ENCODE measurements around the gene COMTD1. TPM values are rescaled to one million over a fixed set of nuclear protein-coding genes. Genes with fewer than 3 reads are reported as not detected.
A peak's percentile ranks its signal among the peaks of the same experiment; 100 is the strongest.
"Not testable (repeated sequence)": the region's sequence is repeated elsewhere in the genome, so short reads cannot be mapped to it uniquely, and the experiment has no call there.

COMTD1 gene
- total RNA-seq, 1 experiment from 2014 or later = 5.6 TPM

- Histone ChIP-seq H3K27me3 (no peaks in the 10 kb centered on the region), H3K36me3 (peaks cover 17% of the 10 kb centered on the region), H3K27ac (no peak overlapping the region), H3K4me3 (peak overlapping the region; percentile 69), H3K9me3 (replicated peaks) (no peaks in the 10 kb centered on the region), H3K4me1 (no peaks in the 10 kb centered on the region)
- no peak for DNase-seq
Measured at GRCh38 chr10:75236178-75236825, 545 bp upstream of the COMTD1 start.

- peak overlapping the region; percentile 41 for H3K27ac ChIP-seq
- H3K4me3 ChIP-seq = peak overlapping the region; percentile 69
- peak in 1 of 2 experiments; percentile 36 for DNase-seq
- H3K27me3 ChIP-seq = no peaks in the 10 kb centered on the region
- peaks cover 30% of the 10 kb centered on the region for H3K36me3 ChIP-seq
- no peaks in the 10 kb centered on the region for H3K4me1 ChIP-seq
- no peaks in the 10 kb centered on the region for H3K9me3 ChIP-seq (replicated peaks)
Measured at GRCh38 chr10:75234683-75235374, 928 bp downstream of the COMTD1 start.

- peaks cover 37% of the 10 kb centered on the region for H3K36me3 ChIP-seq
- H3K4me3 ChIP-seq = peak overlapping the region; percentile 69
- H3K27me3 ChIP-seq = no peaks in the 10 kb centered on the region
- DNase-seq = peak; percentile 80 to 88
- H3K4me1 ChIP-seq = no peaks in the 10 kb centered on the region
- no peaks in the 10 kb centered on the region for H3K9me3 ChIP-seq (replicated peaks)
- H3K27ac ChIP-seq = no peak overlapping the region
Measured at GRCh38 chr10:75234017-75234682, 1.6 kb downstream of the COMTD1 start.

- Histone ChIP-seq H3K4me1 (no peaks in the 10 kb centered on the region), H3K9me3 (replicated peaks) (no peaks in the 10 kb centered on the region), H3K27ac (no peak overlapping the region), H3K4me3 (no peak overlapping the region), H3K36me3 (peaks cover 40% of the 10 kb centered on the region), H3K27me3 (no peaks in the 10 kb centered on the region)
- peak in 1 of 2 experiments; percentile 24 for DNase-seq
Measured at GRCh38 chr10:75233444-75234016, 2.2 kb downstream of the COMTD1 start.

- Histone ChIP-seq H3K36me3 (peaks cover 48% of the 10 kb centered on the region), H3K4me3 (no peak overlapping the region), H3K27me3 (no peaks in the 10 kb centered on the region), H3K9me3 (replicated peaks) (no peaks in the 10 kb centered on the region), H3K27ac (no peak overlapping the region), H3K4me1 (no peaks in the 10 kb centered on the region)
- peak in 1 of 2 experiments; percentile 17 for DNase-seq
Measured at GRCh38 chr10:75231672-75232581, 3.8 kb downstream of the COMTD1 start.

GRCh38 chr10:75230600-75231038, 5.1 kb downstream of the COMTD1 start:
- H3K4me1 ChIP-seq = peaks cover 4% of the 10 kb centered on the region; the same call in 1 of the 2 replicates
- DNase-seq = peak; percentile 82 to 89
- H3K36me3 ChIP-seq = peaks cover 59% of the 10 kb centered on the region
- H3K4me3 ChIP-seq = no peak overlapping the region
- H3K27me3 ChIP-seq = no peaks in the 10 kb centered on the region
- H3K27ac ChIP-seq = no peak overlapping the region
- H3K9me3 ChIP-seq (replicated peaks) = no peaks in the 10 kb centered on the region

- Histone ChIP-seq H3K36me3 (peaks cover 60% of the 10 kb centered on the region), H3K9me3 (replicated peaks) (no peaks in the 10 kb centered on the region), H3K4me3 (no peak overlapping the region), H3K27ac (no peak overlapping the region), H3K4me1 (peaks cover 6% of the 10 kb centered on the region; the same call in 1 of the 2 replicates), H3K27me3 (no peaks in the 10 kb centered on the region)
- DNase-seq = no peak
Measured at GRCh38 chr10:75229971-75230370, 5.8 kb downstream of the COMTD1 start.

- Histone ChIP-seq H3K27ac (no peak overlapping the region), H3K36me3 (peaks cover 72% of the 10 kb centered on the region), H3K4me1 (peaks cover 16% of the 10 kb centered on the region; the same call in 1 of the 2 replicates), H3K9me3 (replicated peaks) (no peaks in the 10 kb centered on the region), H3K27me3 (no peaks in the 10 kb centered on the region), H3K4me3 (no peak overlapping the region)
- no peak for DNase-seq
Measured at GRCh38 chr10:75228834-75229233, 6.9 kb downstream of the COMTD1 start.

GRCh38 chr10:75228278-75228677, 7.5 kb downstream of the COMTD1 start:
- Histone ChIP-seq H3K27me3 (no peaks in the 10 kb centered on the region), H3K4me1 (peaks cover 19% of the 10 kb centered on the region; the same call in 1 of the 2 replicates), H3K9me3 (replicated peaks) (no peaks in the 10 kb centered on the region), H3K4me3 (no peak overlapping the region), H3K27ac (no peak overlapping the region), H3K36me3 (peaks cover 77% of the 10 kb centered on the region)
- DNase-seq = no peak

- no peaks in the 10 kb centered on the region for H3K27me3 ChIP-seq
- H3K4me1 ChIP-seq = peaks cover 19% of the 10 kb centered on the region; the same call in 1 of the 2 replicates
- H3K27ac ChIP-seq = no peak overlapping the region
- H3K4me3 ChIP-seq = no peak overlapping the region
- no peaks in the 10 kb centered on the region for H3K9me3 ChIP-seq (replicated peaks)
- peaks cover 80% of the 10 kb centered on the region for H3K36me3 ChIP-seq
- DNase-seq = no peak
Measured at GRCh38 chr10:75226656-75227055, 9.1 kb downstream of the COMTD1 start.

GRCh38 chr10:75226095-75226494, 9.7 kb downstream of the COMTD1 start:
- H3K4me3 ChIP-seq = no peak overlapping the region

GRCh38 chr10:75223507-75223906, 12.2 kb downstream of the COMTD1 start:
- Histone ChIP-seq H3K27me3 (no peaks in the 10 kb centered on the region), H3K36me3 (peaks cover 85% of the 10 kb centered on the region), H3K27ac (no peak overlapping the region), H3K9me3 (replicated peaks) (no peaks in the 10 kb centered on the region), H3K4me1 (peaks cover 19% of the 10 kb centered on the region; the same call in 1 of the 2 replicates), H3K4me3 (no peak overlapping the region)
- no peak for DNase-seq

More at GRCh38 chr10:75226095-75226494, 9.7 kb downstream of the COMTD1 start:
- DNase-seq = no peak
- H3K27ac ChIP-seq = no peak overlapping the region
- H3K36me3 ChIP-seq = peaks cover 80% of the 10 kb centered on the region
- H3K9me3 ChIP-seq (replicated peaks) = no peaks in the 10 kb centered on the region
- H3K27me3 ChIP-seq = no peaks in the 10 kb centered on the region
- H3K4me1 ChIP-seq = peaks cover 19% of the 10 kb centered on the region; the same call in 1 of the 2 replicates

- H3K4me3 ChIP-seq; H3K9me3 ChIP-seq (replicated peaks); DNase-seq; H3K27ac ChIP-seq; H3K27me3 ChIP-seq: not testable (repeated sequence)
- Histone ChIP-seq H3K4me1 (peaks cover 19% of the 10 kb centered on the region; the same call in 1 of the 2 replicates), H3K36me3 (peaks cover 93% of the 10 kb centered on the region)
Measured at GRCh38 chr10:75221492-75221891, 14.3 kb downstream of the COMTD1 start.

GRCh38 chr10:75220274-75220673, 15.5 kb downstream of the COMTD1 start:
- Histone ChIP-seq H3K9me3 (replicated peaks) (no peaks in the 10 kb centered on the region), H3K27me3 (no peaks in the 10 kb centered on the region), H3K36me3 (peaks cover 99% of the 10 kb centered on the region), H3K27ac (no peak overlapping the region), H3K4me1 (peaks cover 14% of the 10 kb centered on the region; the same call in 1 of the 2 replicates), H3K4me3 (no peak overlapping the region)
- no peak for DNase-seq

All from SJCRH30 (cell line).